ENCODE data around the gene EDNRA. TPM values are rescaled to one million over a fixed set of nuclear protein-coding genes. Genes with fewer than 3 reads are reported as not detected.

EDNRA gene
- total and polyA plus RNA-seq, 2 of the 8 experiments (the other 6 are each of a cell fraction or from before 2014, with no cell fraction given) = 1.7 to 3.3 TPM

- ChIA-PET POLR2A (ENCODE audit: partially characterized antibody) (no interaction called here), CTCF (ENCODE audit: partially characterized antibody) (interaction anchor here (0.6 to 0.7 kb wide), 3 partner anchors 283 to 1263 kb away, joined by 3 to 6 read pairs (median 4); no protein-coding TSS in a partner anchor)
- Histone ChIP-seq H3K9ac (replicated peaks in 1 of 4; ENCODE audit: extremely low read depth in 1 of 4, low read depth in 3 of 4, low read length in 3 of 4) (no peak overlapping the region), H3K79me1 (ENCODE audit: low read depth, low read length) (no peaks in the 10 kb centered on the region), H4K8ac (ENCODE audit: extremely low read depth, insufficient read depth, low read length) (no peak overlapping the region), H3K18ac (ENCODE audit: extremely low read depth, low read length) (no peak overlapping the region), H3K23ac (ENCODE audit: insufficient read length) (no peak overlapping the region), H3K23me2 (ENCODE audit: low read depth, low read length) (no peaks in the 10 kb centered on the region; the same call in 1 of the 2 replicates), H3K9me3 (ENCODE audit: insufficient read depth in 2 of 2, low read depth in 1 of 2, low read length in 1 of 2) (no peaks in the 10 kb centered on the region), H2AFZ (ENCODE audit: low read length) (no peak overlapping the region), H2BK20ac (ENCODE audit: low read length) (no peak overlapping the region), H3K56ac (replicated peaks; ENCODE audit: insufficient read length, low read depth, low read length) (no peak overlapping the region), H3K4ac (replicated peaks; ENCODE audit: insufficient read length, low read depth, low read length) (no peak overlapping the region), H4K5ac (ENCODE audit: insufficient read length, low read depth, low read length) (no peak overlapping the region), H3K4me3 (ENCODE audit: extremely low read depth in 1 of 4, insufficient read depth in 2 of 4, low read depth in 3 of 4, low read length in 4 of 4) (no peak overlapping the region), H3K79me2 (ENCODE audit: control insufficient read depth in 1 of 2, insufficient read depth in 2 of 2, low read length in 2 of 2) (no peaks in the 10 kb centered on the region), H3K27me3 (replicated peaks in 1 of 4; ENCODE audit: control insufficient read depth in 3 of 4, extremely low read depth in 1 of 4, insufficient read depth in 3 of 4, low read length in 3 of 4) (no peaks in the 10 kb centered on the region), H2BK12ac (ENCODE audit: low read depth, low read length) (no peak overlapping the region), H2BK5ac (ENCODE audit: low read depth, low read length) (no peak overlapping the region), H2AK5ac (ENCODE audit: low read depth, low read length) (no peak overlapping the region), H3K36me3 (ENCODE audit: control insufficient read depth in 2 of 4, insufficient read depth in 4 of 4, low read length in 3 of 4) (no peaks in the 10 kb centered on the region), H3K27ac (ENCODE audit: low read depth, low read length) (no peak overlapping the region), H3K14ac (ENCODE audit: insufficient read length) (no peak overlapping the region), H2BK15ac (ENCODE audit: low read length) (no peak overlapping the region), H4K91ac (replicated peaks; ENCODE audit: insufficient read length, low read length) (no peak overlapping the region), H3K4me2 (ENCODE audit: insufficient read depth in 1 of 2, low read depth in 2 of 2, low read length in 2 of 2) (no peak overlapping the region), H2BK120ac (replicated peaks; ENCODE audit: low read depth, low read length) (no peak overlapping the region), H4K20me1 (replicated peaks in 1 of 2; ENCODE audit: control insufficient read depth in 1 of 2, insufficient read depth in 2 of 2, low read length in 2 of 2) (no peaks in the 10 kb centered on the region), H3K4me1 (replicated peaks in 1 of 4; ENCODE audit: control insufficient read depth in 3 of 4, insufficient read depth in 4 of 4, low read length in 3 of 4) (no peaks in the 10 kb centered on the region)
- FAIRE-seq (no peak), DNase-seq (ENCODE audit: low read depth in 1 of 2, low spot score in 2 of 2) (no peak)
- TF ChIP-seq BACH1 (IDR thresholded peaks at IDR 0.05; ENCODE audit: low read length) (no peak), RFX5 (IDR thresholded peaks at IDR 0.05; ENCODE audit: borderline replicate concordance, low read depth, low read length) (no peak), SIN3A (conservative IDR thresholded peaks at IDR 0.05 in 1 of 2, IDR thresholded peaks at IDR 0.05 in 1 of 2; ENCODE audit: low read depth in 1 of 2, low read length in 2 of 2) (no peak), SP4 (IDR thresholded peaks at IDR 0.05; ENCODE audit: low read length) (no peak), ZNF274 (IDR thresholded peaks at IDR 0.05; ENCODE audit: borderline replicate concordance, extremely low read depth, low read length) (no peak), SAP30 (IDR thresholded peaks at IDR 0.05; ENCODE audit: insufficient read depth, insufficient replicate concordance, low read length) (no peak), POU5F1 (IDR thresholded peaks at IDR 0.05; ENCODE audit: low read depth, low read length) (no peak), GTF2F1 (IDR thresholded peaks at IDR 0.05; ENCODE audit: borderline replicate concordance, low read depth, low read length) (no peak)
- 84% methylated on average over 5 of the region's 5 CpGs; no CpG with 5 or more reads in 1 of the 2 experiments for WGBS, 2 experiments (ENCODE audit: extremely low coverage in 1 of 2, insufficient coverage in 1 of 2, insufficient read length in 1 of 2, insufficient replicate concordance in 2 of 2, low coverage in 1 of 2, low lambda C conversion rate in 2 of 2, missing lambda C conversion rate in 1 of 2)
These were observed 24.2 kb upstream of the EDNRA start for GRCh38 chr4:147456706-147457105.

Measured in H1 (cell line).